K562 (cell line): ENCODE results near the gene GP1BB. TPM values are rescaled to one million over a fixed set of nuclear protein-coding genes. Genes with fewer than 3 reads are reported as not detected.
A peak's percentile ranks its signal among the peaks of the same experiment; 100 is the strongest.

Source experiments
- ARNT ChIP-seq, 2 experiments: fragments of 450-650 bp; IDR thresholded peaks; 2 replicates each; pipeline ENCODE4 v1.6.1; 2016; ENCODE audit warnings: mild to moderate bottlenecking in 1 of 2
- ATF4 ChIP-seq: fragments of 450-650 bp; formaldehyde crosslinking; IDR thresholded peaks from 2 replicates; pipeline ENCODE4 v1.4.0; 2022; ENCODE audit warnings: mild to moderate bottlenecking, moderate library complexity
- ATF7 ChIP-seq: fragments of 450-650 bp; IDR thresholded peaks from 2 replicates; pipeline ENCODE4 v1.7.1; 2014; ENCODE audit warnings: mild to moderate bottlenecking, moderate library complexity
- CBX2 ChIP-seq: fragments of 200-600 bp; sonication (generic); IDR thresholded peaks from one replicate; pipeline ENCODE4 v1.6.1; 2012; ENCODE audit warnings: mild to moderate bottlenecking, low read length, inconsistent platforms; ENCODE audit not compliant: insufficient read depth, poor library complexity, severe bottlenecking
- EP300 ChIP-seq: IDR thresholded peaks from 2 replicates; pipeline ENCODE4 v1.6.1; 2012; ENCODE audit warnings: low read length, improper control_type of control experiment
- HDGF ChIP-seq: fragments of 450-650 bp; IDR thresholded peaks from 2 replicates; pipeline ENCODE4 v1.6.1; 2016
- MAFG ChIP-seq: fragments of 450-650 bp; conservative IDR thresholded peaks from 2 replicates; pipeline ENCODE4 v1.6.1; 2016; ENCODE audit warnings: missing genetic modification characterization, missing compliant biosample characterization
- NCOA4 ChIP-seq: fragments of 450-650 bp; IDR thresholded peaks from 2 replicates; pipeline ENCODE4 v1.6.1; 2018; ENCODE audit warnings: mild to moderate bottlenecking; ENCODE audit not compliant: partially characterized antibody
- NCOA6 ChIP-seq: fragments of 450-650 bp; IDR thresholded peaks from 2 replicates; pipeline ENCODE4 v1.6.1; 2017; ENCODE audit warnings: mild to moderate bottlenecking
- POLR2G ChIP-seq: fragments of 200-400 bp; formaldehyde crosslinking; IDR thresholded peaks from 2 replicates; pipeline ENCODE4 v1.6.1; 2017; ENCODE audit warnings: low read depth, mild to moderate bottlenecking, antibody characterized with exemption, low read length, moderate library complexity
- PTBP1 ChIP-seq: fragments of 200-400 bp; formaldehyde crosslinking; IDR thresholded peaks from 2 replicates; pipeline ENCODE4 v1.6.1; 2017; ENCODE audit warnings: low read depth, low read length
- RBM25 ChIP-seq: fragments of 200-400 bp; formaldehyde crosslinking; IDR thresholded peaks from 2 replicates; pipeline ENCODE4 v1.6.1; 2018; ENCODE audit warnings: low read length, low read depth, moderate library complexity; ENCODE audit not compliant: severe bottlenecking
- RCOR1 ChIP-seq, 2 experiments: IDR thresholded peaks; 2 replicates each; pipeline ENCODE4 v1.6.1; 2012; ENCODE audit warnings: low read depth in 2 of 2, low read length in 2 of 2, borderline replicate concordance in 1 of 2, improper control_type of control experiment in 1 of 2
- RHOXF2B ChIP-seq: fragments of 250-450 bp; sonication (Bioruptor Pico); conservative IDR thresholded peaks from 2 replicates; pipeline ENCODE4 v1.5.1; 2021
- RNF2 ChIP-seq: sonication (generic); IDR thresholded peaks from 2 replicates; pipeline ENCODE4 v1.6.1; 2016
- SAFB ChIP-seq: fragments of 200-400 bp; formaldehyde crosslinking; IDR thresholded peaks from 2 replicates; pipeline ENCODE4 v1.6.1; 2017; ENCODE audit warnings: low read depth, low read length, borderline replicate concordance
- SAP30 ChIP-seq: fragments of 200-600 bp; sonication (generic); IDR thresholded peaks from 2 replicates; pipeline ENCODE4 v1.6.1; 2012; ENCODE audit warnings: borderline replicate concordance, low read depth, mild to moderate bottlenecking, moderate library complexity, low read length, control low read depth, inconsistent platforms; ENCODE audit not compliant: insufficient read depth, poor library complexity, severe bottlenecking
- ZFP30 ChIP-seq: fragments of 250-450 bp; sonication (Bioruptor Pico); IDR thresholded peaks from 2 replicates; pipeline ENCODE4 v1.8.0; 2022; ENCODE audit warnings: moderate library complexity, mild to moderate bottlenecking, inconsistent platforms, borderline replicate concordance
- polyA plus RNA-seq, 8 experiments: library from polyadenylated mRNA; depleted of rRNA in 4 of 8; stranded (reverse) in 5 of 8; unstranded in 3 of 8; fragments of >200 nt; fragmentation: Nextera tagmentation in 2 of 8; fragmentation: Illumina TruSeq in 1 of 8; extraction: Ambion mirVana in 2 of 8; extraction: Trizol in 1 of 8; gene quantifications; 2 replicates each; pipeline versions ENCODE4 v1.2.1 to v1.2.3, GENCODE V29; 2011 to 2014; ENCODE audit warnings: inconsistent platforms in 1 of 8, missing spikeins in 1 of 8
- total RNA-seq, 7 experiments: library from RNA; depleted of rRNA in 6 of 7; stranded (reverse); fragments of >200 nt in 6 of 7; fragmentation: Illumina TruSeq in 2 of 7; extraction: Trizol in 2 of 7; gene quantifications; 2 replicates each; pipeline versions ENCODE4 v1.2.1 to v1.2.3, GENCODE V29; 2011 to 2021; ENCODE audit warnings: low replicate concordance in 1 of 7
- TF ChIP-seq, protein P1 (sequence below): sonication (generic); formaldehyde crosslinking; IDR thresholded peaks from 2 replicates; pipeline ENCODE4 v1.8.1; 2023; ENCODE audit warnings: mild to moderate bottlenecking, missing genetic modification reagents
- TF ChIP-seq, protein P2 (sequence below): sonication (generic); formaldehyde crosslinking; IDR thresholded peaks from 2 replicates; pipeline ENCODE4 v1.8.1; 2023; ENCODE audit warnings: mild to moderate bottlenecking, missing genetic modification reagents
- TF ChIP-seq, protein P3 (sequence below): fragments of 250-450 bp; sonication (Bioruptor Pico); IDR thresholded peaks from 2 replicates; pipeline ENCODE4 v1.5.0; 2021

The GP1BB gene
- total and polyA plus RNA-seq, 9 of the 15 experiments (the other 6 are each of a cell fraction or from before 2014, with no cell fraction given): 0.69 to 162 (median 2.8) TPM

GRCh38 chr22:19718456-19719049 is 4.8 kb upstream of the GP1BB start (continued):
- TF ChIP-seq RBM25: no peak
- TF ChIP-seq ATF4 (CRISPR knock-in tag): no peak
- no peak for TF ChIP-seq EP300
- 0 out of 2 replicates have a peak, but pooled peaks have one; percentile 74 for TF ChIP-seq PTBP1
- peak; percentile 44 for TF ChIP-seq SAP30
- TF ChIP-seq CBX2: no peak
- TF ChIP-seq, protein P1, sequence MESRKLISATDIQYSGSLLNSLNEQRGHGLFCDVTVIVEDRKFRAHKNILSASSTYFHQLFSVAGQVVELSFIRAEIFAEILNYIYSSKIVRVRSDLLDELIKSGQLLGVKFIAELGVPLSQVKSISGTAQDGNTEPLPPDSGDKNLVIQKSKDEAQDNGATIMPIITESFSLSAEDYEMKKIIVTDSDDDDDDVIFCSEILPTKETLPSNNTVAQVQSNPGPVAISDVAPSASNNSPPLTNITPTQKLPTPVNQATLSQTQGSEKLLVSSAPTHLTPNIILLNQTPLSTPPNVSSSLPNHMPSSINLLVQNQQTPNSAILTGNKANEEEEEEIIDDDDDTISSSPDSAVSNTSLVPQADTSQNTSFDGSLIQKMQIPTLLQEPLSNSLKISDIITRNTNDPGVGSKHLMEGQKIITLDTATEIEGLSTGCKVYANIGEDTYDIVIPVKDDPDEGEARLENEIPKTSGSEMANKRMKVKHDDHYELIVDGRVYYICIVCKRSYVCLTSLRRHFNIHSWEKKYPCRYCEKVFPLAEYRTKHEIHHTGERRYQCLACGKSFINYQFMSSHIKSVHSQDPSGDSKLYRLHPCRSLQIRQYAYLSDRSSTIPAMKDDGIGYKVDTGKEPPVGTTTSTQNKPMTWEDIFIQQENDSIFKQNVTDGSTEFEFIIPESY (CRISPR knock-in tag): no peak
- TF ChIP-seq SAFB: no peak
- TF ChIP-seq RHOXF2B (CRISPR knock-in tag): 0 out of 2 replicates have a peak, but pooled peaks have one; percentile 44
- TF ChIP-seq ZFP30 (CRISPR knock-in tag): no peak
- no peak for TF ChIP-seq ATF7
- TF ChIP-seq RCOR1 (IDR thresholded peaks at IDR 0.05; ENCODE audit: borderline replicate concordance in 1 of 2, low read depth in 2 of 2, low read length in 2 of 2): peak in 1 of 2 experiments; percentile 4; a peak in 1 of 4 replicates
- TF ChIP-seq, protein P2, sequence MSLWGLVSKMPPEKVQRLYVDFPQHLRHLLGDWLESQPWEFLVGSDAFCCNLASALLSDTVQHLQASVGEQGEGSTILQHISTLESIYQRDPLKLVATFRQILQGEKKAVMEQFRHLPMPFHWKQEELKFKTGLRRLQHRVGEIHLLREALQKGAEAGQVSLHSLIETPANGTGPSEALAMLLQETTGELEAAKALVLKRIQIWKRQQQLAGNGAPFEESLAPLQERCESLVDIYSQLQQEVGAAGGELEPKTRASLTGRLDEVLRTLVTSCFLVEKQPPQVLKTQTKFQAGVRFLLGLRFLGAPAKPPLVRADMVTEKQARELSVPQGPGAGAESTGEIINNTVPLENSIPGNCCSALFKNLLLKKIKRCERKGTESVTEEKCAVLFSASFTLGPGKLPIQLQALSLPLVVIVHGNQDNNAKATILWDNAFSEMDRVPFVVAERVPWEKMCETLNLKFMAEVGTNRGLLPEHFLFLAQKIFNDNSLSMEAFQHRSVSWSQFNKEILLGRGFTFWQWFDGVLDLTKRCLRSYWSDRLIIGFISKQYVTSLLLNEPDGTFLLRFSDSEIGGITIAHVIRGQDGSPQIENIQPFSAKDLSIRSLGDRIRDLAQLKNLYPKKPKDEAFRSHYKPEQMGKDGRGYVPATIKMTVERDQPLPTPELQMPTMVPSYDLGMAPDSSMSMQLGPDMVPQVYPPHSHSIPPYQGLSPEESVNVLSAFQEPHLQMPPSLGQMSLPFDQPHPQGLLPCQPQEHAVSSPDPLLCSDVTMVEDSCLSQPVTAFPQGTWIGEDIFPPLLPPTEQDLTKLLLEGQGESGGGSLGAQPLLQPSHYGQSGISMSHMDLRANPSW (CRISPR knock-in tag): peak; percentile 72
- TF ChIP-seq RNF2: no peak
- TF ChIP-seq, protein P3, sequence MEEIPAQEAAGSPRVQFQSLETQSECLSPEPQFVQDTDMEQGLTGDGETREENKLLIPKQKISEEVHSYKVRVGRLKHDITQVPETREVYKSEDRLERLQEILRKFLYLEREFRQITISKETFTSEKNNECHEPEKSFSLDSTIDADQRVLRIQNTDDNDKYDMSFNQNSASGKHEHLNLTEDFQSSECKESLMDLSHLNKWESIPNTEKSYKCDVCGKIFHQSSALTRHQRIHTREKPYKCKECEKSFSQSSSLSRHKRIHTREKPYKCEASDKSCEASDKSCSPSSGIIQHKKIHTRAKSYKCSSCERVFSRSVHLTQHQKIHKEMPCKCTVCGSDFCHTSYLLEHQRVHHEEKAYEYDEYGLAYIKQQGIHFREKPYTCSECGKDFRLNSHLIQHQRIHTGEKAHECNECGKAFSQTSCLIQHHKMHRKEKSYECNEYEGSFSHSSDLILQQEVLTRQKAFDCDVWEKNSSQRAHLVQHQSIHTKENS: no peak
- TF ChIP-seq HDGF: no peak
- TF ChIP-seq NCOA6: no peak
- TF ChIP-seq MAFG (tag): no peak
- TF ChIP-seq ARNT (IDR thresholded peaks at IDR 0.05): no peak
- no peak for TF ChIP-seq NCOA4
- peak; percentile 90 for TF ChIP-seq POLR2G
